ENCODE results near the gene TOR3A.

Gene TOR3A

DNA sequence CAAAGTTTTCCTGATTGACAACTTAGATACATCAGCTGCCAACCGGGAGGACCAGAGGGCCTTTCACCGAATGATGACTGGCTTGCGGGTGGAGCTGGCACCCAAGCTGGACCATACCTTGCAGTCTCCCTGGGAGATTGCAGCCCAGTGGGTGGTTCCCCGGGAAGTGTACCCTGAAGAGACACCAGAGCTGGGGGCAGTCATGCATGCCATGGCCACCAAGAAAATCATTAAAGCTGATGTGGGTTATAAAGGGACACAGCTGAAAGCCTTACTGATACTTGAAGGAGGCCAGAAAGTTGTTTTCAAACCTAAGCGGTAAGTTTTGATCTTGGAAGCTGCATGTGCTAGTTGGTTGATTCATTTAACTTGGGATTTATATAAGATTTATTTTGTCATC is 38.0 kb upstream of the TOR3A start:
- H3K4me3 ChIP-seq (ENCODE audit: low read depth in 1 of 5, low read length in 5 of 5): no peak overlapping the region
- no peak overlapping the region for H3K27ac ChIP-seq (ENCODE audit: low read depth, low read length)
- no peaks in the 10 kb centered on the region for H3K9me3 ChIP-seq (ENCODE audit: control insufficient read depth in 5 of 5, low read length in 5 of 5)
- peaks cover 0 to 5% (median 3%) of the 10 kb centered on the region in 5 donors for H3K36me3 ChIP-seq (ENCODE audit: control insufficient read depth in 5 of 5, insufficient read depth in 5 of 5, low read length in 5 of 5)
- no peaks in the 10 kb centered on the region for H3K27me3 ChIP-seq (ENCODE audit: control insufficient read depth in 5 of 5, insufficient read depth in 4 of 5, low read length in 5 of 5)
- H3K9ac ChIP-seq (ENCODE audit: low read length in 5 of 5): no peak overlapping the region
- no peaks in the 10 kb centered on the region for H3K4me1 ChIP-seq (ENCODE audit: control insufficient read depth in 5 of 5, insufficient read depth in 5 of 5, low read length in 5 of 5)

GRCh38 chr1:179046808-179047635 is 34.8 kb upstream of the TOR3A start:
- Histone ChIP-seq H3K4me3 (ENCODE audit: low read depth in 1 of 5, low read length in 5 of 5) (no peak overlapping the region), H3K27ac (ENCODE audit: low read depth, low read length) (no peak overlapping the region), H3K9me3 (ENCODE audit: control insufficient read depth in 5 of 5, low read length in 5 of 5) (no peaks in the 10 kb centered on the region), H3K4me1 (ENCODE audit: control insufficient read depth in 5 of 5, insufficient read depth in 5 of 5, low read length in 5 of 5) (no peaks in the 10 kb centered on the region), H3K9ac (ENCODE audit: low read length in 5 of 5) (no peak overlapping the region), H3K36me3 (ENCODE audit: control insufficient read depth in 5 of 5, insufficient read depth in 5 of 5, low read length in 5 of 5) (peaks cover 0 to 17% (median 9%) of the 10 kb centered on the region in 5 donors), H3K27me3 (ENCODE audit: control insufficient read depth in 5 of 5, insufficient read depth in 4 of 5, low read length in 5 of 5) (no peaks in the 10 kb centered on the region)

DNA sequence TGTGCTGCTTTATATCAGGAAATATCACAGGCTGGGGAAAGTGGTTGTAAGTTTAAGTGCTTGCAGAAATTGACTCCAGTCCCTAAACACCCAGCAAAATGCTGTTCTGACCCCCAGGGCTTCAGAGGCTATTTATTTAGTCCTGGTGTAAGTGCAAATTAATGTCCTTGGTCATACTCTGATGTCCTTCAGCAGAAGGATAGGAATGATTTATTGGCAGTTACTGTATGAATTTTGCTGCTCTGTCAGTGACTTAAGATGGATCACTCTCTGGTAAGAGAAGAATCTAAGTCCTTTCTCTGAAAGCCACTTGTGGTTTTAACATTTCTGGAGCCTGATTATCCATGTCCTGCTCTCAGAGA is 34.3 kb upstream of the TOR3A start:
- Histone ChIP-seq H3K27me3 (ENCODE audit: control insufficient read depth in 5 of 5, insufficient read depth in 4 of 5, low read length in 5 of 5) (no peaks in the 10 kb centered on the region), H3K36me3 (ENCODE audit: control insufficient read depth in 5 of 5, insufficient read depth in 5 of 5, low read length in 5 of 5) (peaks cover 0 to 17% (median 9%) of the 10 kb centered on the region in 5 donors), H3K4me1 (ENCODE audit: control insufficient read depth in 5 of 5, insufficient read depth in 5 of 5, low read length in 5 of 5) (no peaks in the 10 kb centered on the region), H3K9me3 (ENCODE audit: control insufficient read depth in 5 of 5, low read length in 5 of 5) (no peaks in the 10 kb centered on the region), H3K4me3 (ENCODE audit: low read depth in 1 of 5, low read length in 5 of 5) (no peak overlapping the region), H3K27ac (ENCODE audit: low read depth, low read length) (no peak overlapping the region), H3K9ac (ENCODE audit: low read length in 5 of 5) (no peak overlapping the region)

- no peak overlapping the region for H3K27ac ChIP-seq (ENCODE audit: low read depth, low read length)
- H3K4me3 ChIP-seq (ENCODE audit: low read depth in 1 of 5, low read length in 5 of 5): no peak overlapping the region
- H3K36me3 ChIP-seq (ENCODE audit: control insufficient read depth in 5 of 5, insufficient read depth in 5 of 5, low read length in 5 of 5): peaks cover 0 to 17% (median 10%) of the 10 kb centered on the region in 5 donors
- no peaks in the 10 kb centered on the region for H3K9me3 ChIP-seq (ENCODE audit: control insufficient read depth in 5 of 5, low read length in 5 of 5)
- no peak overlapping the region for H3K9ac ChIP-seq (ENCODE audit: low read length in 5 of 5)
- H3K27me3 ChIP-seq (ENCODE audit: control insufficient read depth in 5 of 5, insufficient read depth in 4 of 5, low read length in 5 of 5): no peaks in the 10 kb centered on the region
- H3K4me1 ChIP-seq (ENCODE audit: control insufficient read depth in 5 of 5, insufficient read depth in 5 of 5, low read length in 5 of 5): no peaks in the 10 kb centered on the region
Measured at GRCh38 chr1:179048339-179049124, 33.3 kb upstream of the TOR3A start.

- Histone ChIP-seq H3K27ac (ENCODE audit: low read depth, low read length) (no peak overlapping the region), H3K4me1 (ENCODE audit: control insufficient read depth in 5 of 5, insufficient read depth in 5 of 5, low read length in 5 of 5) (no peaks in the 10 kb centered on the region), H3K9ac (ENCODE audit: low read length in 5 of 5) (no peak overlapping the region), H3K27me3 (ENCODE audit: control insufficient read depth in 5 of 5, insufficient read depth in 4 of 5, low read length in 5 of 5) (no peaks in the 10 kb centered on the region), H3K9me3 (ENCODE audit: control insufficient read depth in 5 of 5, low read length in 5 of 5) (no peaks in the 10 kb centered on the region), H3K36me3 (ENCODE audit: control insufficient read depth in 5 of 5, insufficient read depth in 5 of 5, low read length in 5 of 5) (peaks cover 10 to 36% (median 21%) of the 10 kb centered on the region in 5 donors), H3K4me3 (ENCODE audit: low read depth in 1 of 5, low read length in 5 of 5) (no peak overlapping the region)
Measured at GRCh38 chr1:179052776-179053175, 29.1 kb upstream of the TOR3A start.

- no peak overlapping the region for H3K9ac ChIP-seq (ENCODE audit: low read length in 5 of 5)
- no peak overlapping the region for H3K4me3 ChIP-seq (ENCODE audit: low read depth in 1 of 5, low read length in 5 of 5)
- H3K36me3 ChIP-seq (ENCODE audit: control insufficient read depth in 5 of 5, insufficient read depth in 5 of 5, low read length in 5 of 5): peaks cover 10 to 33% (median 21%) of the 10 kb centered on the region in 5 donors
- no peaks in the 10 kb centered on the region for H3K27me3 ChIP-seq (ENCODE audit: control insufficient read depth in 5 of 5, insufficient read depth in 4 of 5, low read length in 5 of 5)
- H3K27ac ChIP-seq (ENCODE audit: low read depth, low read length): no peak overlapping the region
- H3K4me1 ChIP-seq (ENCODE audit: control insufficient read depth in 5 of 5, insufficient read depth in 5 of 5, low read length in 5 of 5): no peaks in the 10 kb centered on the region
- H3K9me3 ChIP-seq (ENCODE audit: control insufficient read depth in 5 of 5, low read length in 5 of 5): no peaks in the 10 kb centered on the region
Measured at GRCh38 chr1:179053486-179053885, 28.4 kb upstream of the TOR3A start.

- Histone ChIP-seq H3K36me3 (ENCODE audit: control insufficient read depth in 5 of 5, insufficient read depth in 5 of 5, low read length in 5 of 5) (peaks cover 10 to 24% (median 18%) of the 10 kb centered on the region in 5 donors), H3K9me3 (ENCODE audit: control insufficient read depth in 5 of 5, low read length in 5 of 5) (no peaks in the 10 kb centered on the region), H3K27me3 (ENCODE audit: control insufficient read depth in 5 of 5, insufficient read depth in 4 of 5, low read length in 5 of 5) (no peaks in the 10 kb centered on the region), H3K27ac (ENCODE audit: low read depth, low read length) (no peak overlapping the region), H3K9ac (ENCODE audit: low read length in 5 of 5) (no peak overlapping the region), H3K4me3 (ENCODE audit: low read depth in 1 of 5, low read length in 5 of 5) (no peak overlapping the region), H3K4me1 (ENCODE audit: control insufficient read depth in 5 of 5, insufficient read depth in 5 of 5, low read length in 5 of 5) (peaks cover 0 to 2% (median 0%) of the 10 kb centered on the region in 5 donors)
Measured at GRCh38 chr1:179055937-179056336, 25.9 kb upstream of the TOR3A start.

DNA sequence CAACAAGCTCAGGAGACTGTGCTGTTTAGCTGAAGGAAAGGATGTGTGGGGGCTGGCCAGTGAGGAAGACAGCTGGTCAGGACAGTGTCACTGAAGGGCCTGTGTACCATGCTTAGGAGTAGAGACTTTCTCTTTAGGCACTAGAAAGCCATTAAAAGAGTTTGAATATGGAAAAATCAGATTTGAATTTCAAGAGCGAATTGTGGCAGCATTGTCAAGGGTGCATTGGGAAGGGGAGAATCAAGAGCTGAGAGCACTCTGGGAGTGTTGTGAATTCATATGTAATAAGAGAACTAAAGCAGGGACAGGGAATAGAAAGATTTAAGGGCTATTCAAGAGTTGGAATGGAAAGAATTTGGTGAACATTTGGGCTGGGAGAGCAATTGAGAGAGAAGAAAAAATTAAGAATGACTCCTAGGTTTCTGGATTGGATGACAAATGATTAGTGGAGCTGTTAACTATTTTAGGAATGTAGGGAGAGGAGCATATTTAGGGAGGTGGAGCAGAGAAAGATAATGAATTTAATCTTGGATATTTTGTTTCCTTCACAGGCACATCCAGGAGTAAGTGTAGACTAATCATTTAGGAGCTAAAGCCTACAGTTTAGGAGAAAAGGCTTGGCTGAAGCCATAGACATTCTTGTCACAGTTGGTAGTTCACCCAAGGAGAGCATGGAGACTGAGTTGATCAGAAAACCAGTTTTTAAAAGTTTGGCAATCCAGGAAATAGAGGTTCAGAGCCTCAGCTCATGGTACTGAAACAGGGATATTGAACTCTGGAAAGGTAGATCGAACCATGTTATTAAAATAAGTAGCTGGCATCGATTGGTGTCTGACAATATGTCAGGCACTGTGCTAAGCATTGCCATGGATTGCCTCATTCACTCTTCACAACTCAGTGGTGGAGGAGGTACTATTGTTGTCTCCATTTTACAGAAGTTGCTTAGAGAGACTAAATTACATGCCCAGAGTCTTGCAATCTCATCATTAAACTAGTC is 23.1 kb upstream of the TOR3A start:
- Histone ChIP-seq H3K27ac (ENCODE audit: low read depth, low read length) (no peak overlapping the region), H3K27me3 (ENCODE audit: control insufficient read depth in 5 of 5, insufficient read depth in 4 of 5, low read length in 5 of 5) (no peaks in the 10 kb centered on the region), H3K4me1 (ENCODE audit: control insufficient read depth in 5 of 5, insufficient read depth in 5 of 5, low read length in 5 of 5) (peaks cover 0 to 2% (median 0%) of the 10 kb centered on the region in 5 donors), H3K9me3 (ENCODE audit: control insufficient read depth in 5 of 5, low read length in 5 of 5) (no peaks in the 10 kb centered on the region), H3K9ac (ENCODE audit: low read length in 5 of 5) (no peak overlapping the region), H3K4me3 (ENCODE audit: low read depth in 1 of 5, low read length in 5 of 5) (no peak overlapping the region), H3K36me3 (ENCODE audit: control insufficient read depth in 5 of 5, insufficient read depth in 5 of 5, low read length in 5 of 5) (peaks cover 12 to 33% (median 18%) of the 10 kb centered on the region in 5 donors)

DNA sequence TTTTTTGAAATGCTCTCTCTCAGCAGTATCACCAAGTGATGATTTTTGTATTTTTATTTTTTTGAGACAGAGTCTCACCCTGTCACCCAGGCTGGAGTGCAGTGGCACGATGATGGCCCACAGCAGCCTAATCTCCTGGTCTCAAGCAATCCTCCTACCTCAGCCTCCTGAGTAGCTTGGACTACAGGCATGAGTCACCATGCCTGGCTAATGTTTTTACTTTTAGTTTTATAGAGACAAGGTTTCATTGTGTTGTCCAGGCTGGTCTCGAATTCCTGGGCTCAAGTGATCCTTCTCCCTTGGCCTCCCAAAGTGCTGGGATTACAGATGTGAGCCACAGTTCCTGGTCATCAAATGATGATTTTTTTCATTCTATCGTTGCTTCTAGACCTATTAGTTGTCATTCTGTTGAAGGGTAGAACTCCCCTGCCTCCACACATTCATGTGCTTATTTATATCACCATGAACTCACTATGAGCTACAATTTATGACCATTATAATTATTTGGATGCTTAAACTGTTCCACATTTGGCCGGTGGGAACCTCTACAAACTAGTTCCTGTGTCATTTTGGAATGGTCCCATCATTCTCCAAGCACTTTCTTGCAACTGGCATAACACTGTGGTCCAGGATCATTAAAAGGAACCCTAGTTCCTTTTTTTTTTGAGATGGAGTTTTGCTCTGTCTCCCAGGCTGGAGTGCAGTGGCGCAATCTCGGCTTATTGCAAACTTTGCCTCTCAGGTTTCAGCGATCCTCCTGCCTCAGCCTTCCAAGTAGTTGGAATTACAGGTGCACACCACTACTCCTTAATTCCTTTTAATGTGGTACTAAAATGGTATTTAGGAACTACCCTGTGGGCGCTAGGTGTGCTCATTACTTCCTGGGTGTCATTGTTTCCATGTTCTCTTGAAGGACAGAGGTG is 20.2 kb upstream of the TOR3A start:
- H3K4me3 ChIP-seq (ENCODE audit: low read depth in 1 of 5, low read length in 5 of 5): no peak overlapping the region
- no peak overlapping the region for H3K9ac ChIP-seq (ENCODE audit: low read length in 5 of 5)
- H3K27me3 ChIP-seq (ENCODE audit: control insufficient read depth in 5 of 5, insufficient read depth in 4 of 5, low read length in 5 of 5): no peaks in the 10 kb centered on the region
- peaks cover 18 to 41% (median 24%) of the 10 kb centered on the region in 5 donors for H3K36me3 ChIP-seq (ENCODE audit: control insufficient read depth in 5 of 5, insufficient read depth in 5 of 5, low read length in 5 of 5)
- H3K9me3 ChIP-seq (ENCODE audit: control insufficient read depth in 5 of 5, low read length in 5 of 5): no peaks in the 10 kb centered on the region
- no peak overlapping the region for H3K27ac ChIP-seq (ENCODE audit: low read depth, low read length)
- H3K4me1 ChIP-seq (ENCODE audit: control insufficient read depth in 5 of 5, insufficient read depth in 5 of 5, low read length in 5 of 5): peaks cover 0 to 2% (median 0%) of the 10 kb centered on the region in 5 donors

All from subcutaneous abdominal adipose tissue (tissue), 5 donors.